Neural progenitor cell (in vitro differentiated cells): ENCODE results near the gene GABBR2.

Experiments
- EZH2 ChIP-seq: fragments of 200-600 bp; sonication (generic); IDR thresholded peaks from 2 replicates; pipeline ENCODE4 v1.6.1; 2017; ENCODE audit warnings: antibody characterized with exemption, mild to moderate bottlenecking, moderate library complexity
- TF ChIP-seq, protein P1 (sequence below): fragments of 200-600 bp; sonication (generic); IDR thresholded peaks from 2 replicates; pipeline ENCODE4 v1.5.1; 2017; ENCODE audit warnings: antibody characterized with exemption, mild to moderate bottlenecking

DNA sequence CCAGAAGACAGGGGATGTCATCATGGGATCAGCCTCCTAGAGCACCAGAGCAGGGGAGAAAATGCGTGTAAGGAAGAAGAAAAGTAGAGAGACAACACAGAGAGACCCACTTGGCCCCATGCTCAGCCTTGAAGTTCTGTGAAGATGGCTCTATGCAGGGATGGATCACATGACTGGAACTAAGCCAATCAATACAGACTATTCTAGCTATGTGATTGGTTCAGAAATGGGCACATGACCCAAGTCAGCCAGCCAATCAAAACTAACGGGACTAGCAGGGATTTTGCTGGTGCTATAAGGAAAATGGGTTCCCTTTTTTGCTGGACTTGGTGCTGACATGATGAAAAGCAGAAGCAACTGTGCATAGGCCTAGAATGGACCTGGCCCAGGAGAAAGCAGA is 280.3 kb downstream of the GABBR2 start:
- TF ChIP-seq, protein P1, sequence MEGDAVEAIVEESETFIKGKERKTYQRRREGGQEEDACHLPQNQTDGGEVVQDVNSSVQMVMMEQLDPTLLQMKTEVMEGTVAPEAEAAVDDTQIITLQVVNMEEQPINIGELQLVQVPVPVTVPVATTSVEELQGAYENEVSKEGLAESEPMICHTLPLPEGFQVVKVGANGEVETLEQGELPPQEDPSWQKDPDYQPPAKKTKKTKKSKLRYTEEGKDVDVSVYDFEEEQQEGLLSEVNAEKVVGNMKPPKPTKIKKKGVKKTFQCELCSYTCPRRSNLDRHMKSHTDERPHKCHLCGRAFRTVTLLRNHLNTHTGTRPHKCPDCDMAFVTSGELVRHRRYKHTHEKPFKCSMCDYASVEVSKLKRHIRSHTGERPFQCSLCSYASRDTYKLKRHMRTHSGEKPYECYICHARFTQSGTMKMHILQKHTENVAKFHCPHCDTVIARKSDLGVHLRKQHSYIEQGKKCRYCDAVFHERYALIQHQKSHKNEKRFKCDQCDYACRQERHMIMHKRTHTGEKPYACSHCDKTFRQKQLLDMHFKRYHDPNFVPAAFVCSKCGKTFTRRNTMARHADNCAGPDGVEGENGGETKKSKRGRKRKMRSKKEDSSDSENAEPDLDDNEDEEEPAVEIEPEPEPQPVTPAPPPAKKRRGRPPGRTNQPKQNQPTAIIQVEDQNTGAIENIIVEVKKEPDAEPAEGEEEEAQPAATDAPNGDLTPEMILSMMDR, result no peak
- no peak for TF ChIP-seq EZH2
